IMR-90 (cell line): Measurements from ENCODE around the gene TMBIM1. TPM values are rescaled to one million over a fixed set of nuclear protein-coding genes. Genes with fewer than 3 reads are reported as not detected.

Experiments used
- ATAC-seq: fragments of 200-7000 bp; cut with Tn5 transposase; 2 replicates; pipeline ENCODE4 v1.9.1; 2020; ENCODE audit warnings: low read depth, mild to moderate bottlenecking, moderate library complexity
- BruUV-seq: library from RNA; stranded (reverse); fragments of 400-500 nt; replicated peaks from 2 replicates; lab custom pipeline; 2021; lab: Mats Ljungman, UMichigan
- CTCF ChIA-PET: fragments of 300-600 bp; formaldehyde crosslinking; extraction: SDS; loops from one replicate; lab custom pipeline; 2021; ENCODE audit warnings: antibody characterized with exemption; lab: Yijun Ruan, JAX
- POLR2A ChIA-PET: fragments of 300-600 bp; sonication (Branson Sonifier 250); formaldehyde crosslinking; loops from one replicate; lab custom pipeline; 2022; ENCODE audit warnings: antibody characterized with exemption; ENCODE audit not compliant: unreplicated experiment; lab: Charles Lee
- DNase-seq: peaks from one replicate; pipeline ENCODE4 v3.0.0; 2013
- H2AFZ ChIP-seq: replicated peaks from 2 replicates; pipeline ENCODE3; 2013; ENCODE audit warnings: low read length, mild to moderate bottlenecking; ENCODE audit not compliant: poor library complexity
- H2AK5ac ChIP-seq: 2 replicates; pipeline ENCODE4 v1.6.1; 2013; ENCODE audit warnings: low read depth, low read length, inconsistent platforms
- H2AK9ac ChIP-seq: replicated peaks from 2 replicates; pipeline ENCODE3; 2013; ENCODE audit warnings: mild to moderate bottlenecking, low read depth, low read length, moderate library complexity; ENCODE audit not compliant: poor library complexity
- H2BK120ac ChIP-seq: 2 replicates; pipeline ENCODE4 v1.6.1; 2013; ENCODE audit warnings: low read depth, low read length, inconsistent platforms
- H2BK15ac ChIP-seq: 3 replicates; pipeline ENCODE4 v1.6.1; 2013; ENCODE audit warnings: low read depth, low read length, inconsistent platforms
- H2BK20ac ChIP-seq: 2 replicates; pipeline ENCODE4 v1.6.1; 2013; ENCODE audit warnings: low read depth, mild to moderate bottlenecking, inconsistent platforms, low read length, moderate library complexity
- H2BK5ac ChIP-seq: 2 replicates; pipeline ENCODE4 v1.6.1; 2013; ENCODE audit warnings: mild to moderate bottlenecking, low read depth, low read length, inconsistent platforms; ENCODE audit not compliant: poor library complexity, severe bottlenecking
- H3K14ac ChIP-seq: replicated peaks from 2 replicates; pipeline ENCODE4 v1.6.1; 2013; ENCODE audit warnings: low read depth, low read length, inconsistent platforms
- H3K18ac ChIP-seq: 2 replicates; pipeline ENCODE4 v1.6.1; 2013; ENCODE audit warnings: low read depth, low read length, control low read depth
- H3K23ac ChIP-seq: 2 replicates; pipeline ENCODE4 v1.6.1; 2013; ENCODE audit warnings: low read depth, low read length, inconsistent platforms
- H3K27ac ChIP-seq: 2 replicates; pipeline ENCODE4 v1.5.1; 2013; ENCODE audit warnings: mild to moderate bottlenecking, control low read depth, low read length; ENCODE audit not compliant: insufficient read depth
- H3K27me3 ChIP-seq: 2 replicates; pipeline ENCODE4 v1.6.1; 2013; ENCODE audit warnings: low read length; ENCODE audit not compliant: control insufficient read depth, insufficient read depth
- H3K36me3 ChIP-seq: 2 replicates; pipeline ENCODE4 v1.6.1; 2013; ENCODE audit warnings: low read length, mixed read lengths; ENCODE audit not compliant: control insufficient read depth, insufficient read depth
- H3K4ac ChIP-seq: 2 replicates; pipeline ENCODE4 v1.6.1; 2013; ENCODE audit warnings: low read depth, low read length, inconsistent platforms
- H3K4me1 ChIP-seq: 2 replicates; pipeline ENCODE4 v1.6.1; 2013; ENCODE audit warnings: low read length, mixed read lengths; ENCODE audit not compliant: control insufficient read depth, insufficient read depth
- H3K4me2 ChIP-seq: 2 replicates; pipeline ENCODE4 v1.6.1; 2013; ENCODE audit warnings: low read depth, mild to moderate bottlenecking, control low read depth, low read length, moderate library complexity
- H3K4me3 ChIP-seq: 2 replicates; pipeline ENCODE4 v1.5.1; 2013; ENCODE audit warnings: low read depth, mild to moderate bottlenecking, control low read depth, low read length, moderate library complexity; ENCODE audit not compliant: insufficient read depth
- H3K56ac ChIP-seq: 2 replicates; pipeline ENCODE4 v1.6.1; 2013; ENCODE audit warnings: low read length, inconsistent platforms; ENCODE audit not compliant: insufficient read depth; ENCODE audit errors: extremely low read depth
- H3K79me1 ChIP-seq, 2 experiments: 2 replicates each; pipeline ENCODE4 v1.6.1; 2013; ENCODE audit warnings: low read length in 2 of 2, inconsistent platforms in 1 of 2, low read depth in 1 of 2
- H3K9ac ChIP-seq: 2 replicates; pipeline ENCODE4 v1.6.1; 2013; ENCODE audit warnings: low read depth, low read length, control low read depth
- H3K9me1 ChIP-seq: 2 replicates; pipeline ENCODE4 v1.6.1; 2013; ENCODE audit warnings: low read length, inconsistent platforms; ENCODE audit not compliant: insufficient read depth
- H3K9me3 ChIP-seq: 2 replicates; pipeline ENCODE4 v1.6.1; 2013; ENCODE audit warnings: low read length; ENCODE audit not compliant: control insufficient read depth, insufficient read depth
- H4K20me1 ChIP-seq: 2 replicates; pipeline ENCODE4 v1.6.1; 2013; ENCODE audit warnings: low read length, inconsistent platforms; ENCODE audit not compliant: insufficient read depth
- H4K5ac ChIP-seq: 2 replicates; pipeline ENCODE4 v1.6.1; 2013; ENCODE audit warnings: mild to moderate bottlenecking, low read depth, low read length, control low read depth
- H4K8ac ChIP-seq, 2 experiments: 2 replicates each; pipeline ENCODE4 v1.6.1; 2013; ENCODE audit warnings: low read depth in 2 of 2, low read length in 2 of 2, control low read depth in 1 of 2, inconsistent platforms in 1 of 2
- H4K91ac ChIP-seq: 2 replicates; pipeline ENCODE4 v1.6.1; 2013; ENCODE audit warnings: low read depth, low read length, inconsistent platforms; ENCODE audit not compliant: insufficient read depth
- BHLHE40 ChIP-seq: fragments of 150-350 bp; IDR thresholded peaks from 2 replicates; pipeline ENCODE4 v1.6.1; 2016; ENCODE audit warnings: mild to moderate bottlenecking, low read depth, low read length
- CEBPB ChIP-seq: IDR thresholded peaks from 2 replicates; pipeline ENCODE4 v1.6.1; 2012; ENCODE audit warnings: low read depth, low read length, improper control_type of control experiment
- ELK1 ChIP-seq: fragments of 150-350 bp; IDR thresholded peaks from 2 replicates; pipeline ENCODE4 v1.6.1; 2016; ENCODE audit warnings: low read depth, mild to moderate bottlenecking, low read length, moderate library complexity, borderline replicate concordance
- MAFK ChIP-seq: IDR thresholded peaks from 2 replicates; pipeline ENCODE4 v1.6.1; 2012; ENCODE audit warnings: low read depth, low read length, improper control_type of control experiment
- NFE2L2 ChIP-seq: fragments of 150-350 bp; IDR thresholded peaks from 2 replicates; pipeline ENCODE4 v1.6.1; 2016; ENCODE audit warnings: low read depth, mild to moderate bottlenecking, low read length
- RCOR1 ChIP-seq: IDR thresholded peaks from 2 replicates; pipeline ENCODE4 v1.6.1; 2012; ENCODE audit warnings: mild to moderate bottlenecking, low read length, improper control_type of control experiment; ENCODE audit not compliant: insufficient replicate concordance
- SMC3 ChIP-seq: fragments of 150-350 bp; IDR thresholded peaks from 2 replicates; pipeline ENCODE4 v1.6.1; 2016; ENCODE audit warnings: low read depth, mild to moderate bottlenecking, antibody characterized with exemption, low read length, moderate library complexity
- WGBS, 2 experiments: methylation state at CpG; one replicate each; pipeline versions ENCODE4 v1.1.5 to v1.1.7; 2013; ENCODE audit warnings: missing lambda C conversion rate in 2 of 2; ENCODE audit not compliant: insufficient read length in 1 of 2; ENCODE audit errors: extremely low coverage in 2 of 2; 5-methylcytosine and 5-hydroxymethylcytosine counted together
- dilution Hi-C: fragments of 300-500 bp; cut with HindIII; formaldehyde crosslinking; loops from one replicate; pipeline ENCODE4 v1.14.3; 2018; ENCODE audit warnings: low sequenced_read_pairs; ENCODE audit not compliant: unreplicated experiment
- in situ Hi-C: fragments of 300-500 bp; cut with MboI; formaldehyde crosslinking; loops from 3 replicates; pipeline ENCODE4 v1.14.3; 2019; ENCODE audit warnings: low sequenced_read_pairs, inconsistent platforms, mixed read lengths
- intact Hi-C: fragments of 100-400 bp; cut with micrococcal nuclease; formaldehyde crosslinking; loops from 2 replicates; pipeline ENCODE4 v1.10.0; 2022
- polyA plus RNA-seq, 3 experiments: library from polyadenylated mRNA; depleted of rRNA; stranded (reverse); fragments of >200 nt; gene quantifications; 2 replicates each; pipeline ENCODE4 v1.2.3, GENCODE V29; 2012; ENCODE audit warnings: low replicate concordance in 1 of 3
- total RNA-seq: library from RNA; depleted of rRNA; stranded (reverse); fragments of >200 nt; gene quantifications from 2 replicates; pipeline ENCODE4 v1.2.3, GENCODE V29; 2012
- TF ChIP-seq, protein P1 (sequence below): conservative IDR thresholded peaks from 2 replicates; pipeline ENCODE4 v1.5.1; 2012; ENCODE audit warnings: mild to moderate bottlenecking, low read depth, low read length, improper control_type of control experiment
- TF ChIP-seq, protein P2 (sequence below): fragments of 150-350 bp; IDR thresholded peaks from 2 replicates; pipeline ENCODE4 v1.6.1; 2017; ENCODE audit warnings: mild to moderate bottlenecking, antibody characterized with exemption, low read length, low read depth

TMBIM1 gene
- total and polyA plus RNA-seq, 2 of the 4 experiments (the other 2 are of a cell fraction), result 84.6 to 102 TPM

- Histone ChIP-seq H2BK15ac (no peak overlapping the region), H2BK5ac (no peak overlapping the region), H3K4ac (no peak overlapping the region), H3K4me2 (no peak overlapping the region), H2AK5ac (no peak overlapping the region), H4K8ac (no peak overlapping the region), H3K9me3 (no peaks in the 10 kb centered on the region), H3K56ac (no peak overlapping the region), H3K23ac (no peak overlapping the region), H4K91ac (no peak overlapping the region), H3K9ac (no peak overlapping the region), H3K18ac (no peak overlapping the region), H3K36me3 (peaks cover 41% of the 10 kb centered on the region), H3K4me3 (no peak overlapping the region), H4K5ac (no peak overlapping the region), H3K27me3 (no peaks in the 10 kb centered on the region), H3K79me1 (peaks cover 11 to 17% of the 10 kb centered on the region in 2 experiments), H4K20me1 (peaks cover 9% of the 10 kb centered on the region; the same call in 1 of the 2 replicates), H2BK120ac (no peak overlapping the region), H3K4me1 (peaks cover 3% of the 10 kb centered on the region), H3K14ac (no peak overlapping the region), H2AK9ac (no peak overlapping the region), H2AFZ (no peak overlapping the region), H3K9me1 (peaks cover 3% of the 10 kb centered on the region; the same call in 1 of the 2 replicates), H3K27ac (no peak overlapping the region), H2BK20ac (no peak overlapping the region)
- no peak for ATAC-seq
- WGBS, 2 experiments, result 92% methylated on average over 10 of the region's 22 CpGs; no CpG with 5 or more reads in 1 of the 2 experiments
- ChIA-PET CTCF (no interaction called here), POLR2A (no interaction called here)
- dilution Hi-C loops (no loop called here), intact Hi-C loops (no loop called here), in situ Hi-C loops (no loop called here)
- TSS peak; percentile 62 for BruUV-seq
- no peak for DNase-seq
- TF ChIP-seq, protein P1, sequence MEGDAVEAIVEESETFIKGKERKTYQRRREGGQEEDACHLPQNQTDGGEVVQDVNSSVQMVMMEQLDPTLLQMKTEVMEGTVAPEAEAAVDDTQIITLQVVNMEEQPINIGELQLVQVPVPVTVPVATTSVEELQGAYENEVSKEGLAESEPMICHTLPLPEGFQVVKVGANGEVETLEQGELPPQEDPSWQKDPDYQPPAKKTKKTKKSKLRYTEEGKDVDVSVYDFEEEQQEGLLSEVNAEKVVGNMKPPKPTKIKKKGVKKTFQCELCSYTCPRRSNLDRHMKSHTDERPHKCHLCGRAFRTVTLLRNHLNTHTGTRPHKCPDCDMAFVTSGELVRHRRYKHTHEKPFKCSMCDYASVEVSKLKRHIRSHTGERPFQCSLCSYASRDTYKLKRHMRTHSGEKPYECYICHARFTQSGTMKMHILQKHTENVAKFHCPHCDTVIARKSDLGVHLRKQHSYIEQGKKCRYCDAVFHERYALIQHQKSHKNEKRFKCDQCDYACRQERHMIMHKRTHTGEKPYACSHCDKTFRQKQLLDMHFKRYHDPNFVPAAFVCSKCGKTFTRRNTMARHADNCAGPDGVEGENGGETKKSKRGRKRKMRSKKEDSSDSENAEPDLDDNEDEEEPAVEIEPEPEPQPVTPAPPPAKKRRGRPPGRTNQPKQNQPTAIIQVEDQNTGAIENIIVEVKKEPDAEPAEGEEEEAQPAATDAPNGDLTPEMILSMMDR, result no peak
- TF ChIP-seq, protein P2, sequence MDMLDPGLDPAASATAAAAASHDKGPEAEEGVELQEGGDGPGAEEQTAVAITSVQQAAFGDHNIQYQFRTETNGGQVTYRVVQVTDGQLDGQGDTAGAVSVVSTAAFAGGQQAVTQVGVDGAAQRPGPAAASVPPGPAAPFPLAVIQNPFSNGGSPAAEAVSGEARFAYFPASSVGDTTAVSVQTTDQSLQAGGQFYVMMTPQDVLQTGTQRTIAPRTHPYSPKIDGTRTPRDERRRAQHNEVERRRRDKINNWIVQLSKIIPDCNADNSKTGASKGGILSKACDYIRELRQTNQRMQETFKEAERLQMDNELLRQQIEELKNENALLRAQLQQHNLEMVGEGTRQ, result no peak
- no peak for TF ChIP-seq NFE2L2
- TF ChIP-seq CEBPB, result no peak
- no peak for TF ChIP-seq ELK1
- TF ChIP-seq SMC3, result no peak
- no peak for TF ChIP-seq BHLHE40
- no peak for TF ChIP-seq MAFK
- no peak for TF ChIP-seq RCOR1
Observed at GRCh38 chr2:218264773-218265561, 27.3 kb downstream of the TMBIM1 start.
